ENCODE measurements around the gene ZNF385B. TPM values are rescaled to one million over a fixed set of nuclear protein-coding genes. Genes with fewer than 3 reads are reported as not detected.

ZNF385B gene
- polyA plus RNA-seq, 3 donors from 2014 or later, result not detected

DNA sequence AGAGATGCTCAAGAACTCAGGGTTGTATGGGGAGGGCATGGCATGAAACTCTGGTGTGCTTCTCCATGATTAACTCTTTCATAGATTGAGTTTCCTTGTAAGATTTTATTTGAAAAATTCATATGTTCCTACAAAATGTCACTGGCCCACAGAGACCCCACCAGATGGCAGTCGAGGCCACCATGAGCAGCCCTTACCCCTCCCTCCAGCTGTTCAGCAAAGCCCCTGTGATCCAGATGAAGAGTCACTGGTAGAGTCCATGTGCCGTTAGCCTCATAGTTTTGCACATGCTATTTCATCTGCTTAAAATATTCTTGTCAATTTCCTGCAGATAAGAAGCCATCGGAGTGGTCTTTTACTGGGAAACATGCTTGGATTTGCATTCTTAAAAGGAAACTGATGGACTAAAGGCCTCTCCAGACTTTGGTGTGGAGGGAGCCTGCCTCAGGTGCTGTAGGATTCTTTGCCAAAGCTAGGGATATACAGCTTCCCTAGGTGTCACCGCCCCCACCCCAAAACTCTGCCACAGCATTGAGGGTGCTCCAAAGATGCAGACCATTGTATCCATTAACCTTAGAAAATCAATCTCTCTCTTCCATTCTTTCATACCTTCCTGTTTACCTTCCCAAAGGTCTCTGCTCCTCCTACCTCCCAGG, 18.8 kb downstream of the ZNF385B start:
- no peaks in the 10 kb centered on the region for H3K4me1 Mint-ChIP-seq
- peaks cover 0 to under 1% (median 0%) of the 10 kb centered on the region in 6 donors for H3K9me3 Mint-ChIP-seq
- DNase-seq, result no peak
- H3K27ac Mint-ChIP-seq, result no peak overlapping the region
- H3K27me3 Mint-ChIP-seq (ENCODE audit: low read depth in 3 of 3), result peaks cover 0 to 5% (median 2%) of the 10 kb centered on the region in 3 donors
- no peak overlapping the region for H3K4me3 Mint-ChIP-seq
- no peaks in the 10 kb centered on the region for H3K36me3 Mint-ChIP-seq

DNA sequence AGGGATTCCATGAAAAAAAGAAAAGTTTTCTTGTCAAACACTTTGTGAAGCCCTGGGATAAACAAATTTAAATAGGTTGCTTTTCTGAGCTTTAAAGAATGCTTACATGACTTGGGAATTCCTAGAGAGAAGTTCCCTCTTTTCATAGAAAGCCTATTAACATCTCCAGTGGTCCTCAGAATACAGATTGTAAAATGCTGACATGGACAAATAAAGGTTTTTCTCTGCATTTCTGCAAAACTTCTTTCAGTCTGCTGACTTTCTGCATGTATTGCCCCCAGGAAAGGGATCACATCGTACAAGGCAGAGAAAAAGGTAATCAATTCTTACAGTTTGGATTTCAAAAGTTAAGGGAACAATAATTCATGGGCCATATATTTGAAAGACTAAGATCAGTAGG, 20.6 kb downstream of the ZNF385B start:
- Mint-ChIP-seq H3K4me1 (no peaks in the 10 kb centered on the region), H3K27me3 (ENCODE audit: low read depth in 3 of 3) (peaks cover 0 to 2% (median 2%) of the 10 kb centered on the region in 3 donors), H3K27ac (no peak overlapping the region), H3K9me3 (no peaks in the 10 kb centered on the region), H3K36me3 (no peaks in the 10 kb centered on the region), H3K4me3 (no peak overlapping the region)
- no peak for DNase-seq

DNA sequence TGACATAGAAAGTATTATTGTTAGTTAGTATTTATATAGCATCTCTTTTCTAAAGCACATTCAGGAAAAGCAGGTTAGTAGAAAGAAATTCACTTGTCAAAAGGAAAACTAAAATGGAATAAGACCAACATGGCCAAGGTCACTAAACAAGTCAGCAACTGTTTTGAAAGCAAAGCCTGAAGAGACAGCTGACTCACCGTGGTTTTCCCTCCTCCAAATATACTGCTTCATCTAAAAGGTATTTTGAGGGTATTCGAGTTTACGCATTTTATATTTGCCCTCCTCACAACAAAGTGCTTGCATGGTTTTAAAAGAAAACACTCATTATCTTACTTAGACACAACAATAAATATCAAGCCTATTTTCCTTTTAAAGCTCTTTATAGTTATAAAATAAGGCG, 24.0 kb downstream of the ZNF385B start:
- Mint-ChIP-seq H3K4me3 (no peak overlapping the region), H3K4me1 (no peaks in the 10 kb centered on the region), H3K9me3 (no peaks in the 10 kb centered on the region), H3K27ac (no peak overlapping the region), H3K27me3 (ENCODE audit: low read depth in 3 of 3) (peaks cover 0 to 2% (median 0%) of the 10 kb centered on the region in 3 donors), H3K36me3 (no peaks in the 10 kb centered on the region)
- no peak for DNase-seq

DNA sequence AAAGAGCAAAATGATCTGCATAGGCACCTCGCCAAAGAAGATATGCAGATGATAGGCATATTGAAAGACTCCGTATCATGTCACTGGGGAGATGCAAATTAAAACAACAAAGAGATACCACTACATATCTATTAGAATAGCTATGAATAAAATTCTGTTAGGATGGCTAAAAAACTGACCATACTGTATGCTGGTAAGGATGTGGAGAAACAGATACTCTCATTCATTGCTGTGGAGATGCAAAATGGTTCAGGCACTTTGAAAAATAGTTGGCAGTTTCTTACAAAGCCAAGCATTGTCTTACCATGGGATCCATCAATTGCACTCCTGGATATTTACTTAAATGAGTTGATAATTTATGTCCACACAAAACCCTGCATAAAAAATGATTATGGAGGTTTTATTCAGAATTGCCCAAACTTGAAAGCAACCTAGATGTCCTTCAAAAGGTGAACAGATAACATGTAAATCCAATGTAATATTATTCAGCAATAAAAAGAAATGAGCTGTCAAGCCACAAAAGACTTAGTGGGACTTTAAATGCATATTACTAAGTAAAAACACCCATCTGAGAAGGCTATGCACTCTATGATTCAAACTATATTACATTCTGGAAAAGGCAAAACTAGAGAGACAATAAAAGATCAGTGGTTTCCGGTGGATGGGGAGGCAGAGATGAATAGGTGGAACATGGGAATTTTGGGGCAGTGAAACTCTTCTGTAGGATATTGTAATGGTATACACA, 31.2 kb downstream of the ZNF385B start:
- no peak overlapping the region for H3K27ac Mint-ChIP-seq
- H3K4me3 Mint-ChIP-seq, result no peak overlapping the region
- peaks cover 0 to 3% (median 0%) of the 10 kb centered on the region in 6 donors for H3K9me3 Mint-ChIP-seq
- no peak for DNase-seq
- H3K36me3 Mint-ChIP-seq, result no peaks in the 10 kb centered on the region
- H3K4me1 Mint-ChIP-seq, result no peaks in the 10 kb centered on the region
- H3K27me3 Mint-ChIP-seq (ENCODE audit: low read depth in 3 of 3), result peaks cover 0 to 3% (median 3%) of the 10 kb centered on the region in 3 donors

DNA sequence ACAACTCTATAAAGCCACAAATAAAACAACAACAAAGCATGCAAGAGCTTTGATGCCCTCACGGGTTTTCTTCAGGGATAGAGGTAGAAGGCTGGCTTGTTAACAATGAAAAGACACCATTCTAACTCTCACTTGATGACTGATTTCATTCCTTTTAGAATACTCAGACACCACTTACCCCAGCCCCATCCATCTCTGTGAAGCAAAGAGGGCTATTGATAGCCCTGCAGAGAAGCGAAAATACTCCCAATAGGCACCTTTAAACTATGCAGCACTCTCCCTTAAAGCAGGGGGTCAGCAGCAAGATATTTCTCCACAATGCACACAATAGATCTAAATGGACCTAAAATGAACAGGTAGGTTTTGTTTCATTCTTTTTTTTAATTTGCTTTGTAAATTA, 35.1 kb downstream of the ZNF385B start:
- no peaks in the 10 kb centered on the region for H3K4me1 Mint-ChIP-seq
- H3K27me3 Mint-ChIP-seq (ENCODE audit: low read depth in 3 of 3), result peaks cover 0 to 3% (median 3%) of the 10 kb centered on the region in 3 donors
- H3K27ac Mint-ChIP-seq, result no peak overlapping the region
- H3K4me3 Mint-ChIP-seq, result no peak overlapping the region
- no peaks in the 10 kb centered on the region for H3K36me3 Mint-ChIP-seq
- no peak for DNase-seq
- H3K9me3 Mint-ChIP-seq, result peaks cover 0 to 3% (median 0%) of the 10 kb centered on the region in 6 donors

DNA sequence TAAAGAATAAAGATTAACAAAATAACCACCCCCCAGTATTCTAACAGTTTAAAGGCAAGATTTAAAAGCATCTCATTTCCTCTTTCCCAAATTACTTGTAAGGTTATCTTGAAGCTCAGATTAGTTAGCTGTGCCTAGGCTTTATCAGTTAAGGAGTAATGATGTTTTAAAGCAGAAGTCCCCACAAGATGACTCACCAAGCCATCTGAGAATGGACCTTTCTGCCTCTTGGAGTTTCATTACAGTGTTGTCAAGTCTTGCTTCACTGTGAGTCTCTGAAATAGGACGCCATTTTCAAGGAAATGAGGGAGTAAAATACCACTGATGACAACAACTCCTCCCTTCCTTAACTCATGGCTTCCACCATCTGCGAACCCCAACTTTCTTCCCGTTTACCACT, 35.9 kb downstream of the ZNF385B start:
- Mint-ChIP-seq H3K36me3 (no peaks in the 10 kb centered on the region), H3K9me3 (peaks cover 0 to 3% (median 0%) of the 10 kb centered on the region in 6 donors), H3K27ac (no peak overlapping the region), H3K4me3 (no peak overlapping the region), H3K27me3 (ENCODE audit: low read depth in 3 of 3) (peaks cover 0 to 3% (median 3%) of the 10 kb centered on the region in 3 donors), H3K4me1 (no peaks in the 10 kb centered on the region)
- no peak for DNase-seq

DNA sequence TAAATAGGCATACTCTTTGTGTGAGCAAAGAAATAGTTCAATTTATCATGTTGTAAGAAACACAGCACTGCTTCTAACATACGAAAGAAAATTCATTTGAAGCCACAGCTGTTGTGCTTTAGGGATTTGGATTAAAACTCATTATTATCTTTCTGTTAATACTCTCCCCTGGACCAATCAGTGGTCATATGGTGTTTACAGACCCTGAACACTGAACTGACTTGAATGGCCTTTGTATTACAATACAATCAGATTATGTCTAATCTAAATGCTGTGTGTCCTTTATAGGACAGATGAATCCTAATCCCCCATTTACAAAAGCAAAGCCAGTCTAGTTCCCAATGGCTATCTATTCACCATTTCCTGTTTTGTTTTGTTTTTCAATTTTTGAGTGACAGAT, 36.5 kb downstream of the ZNF385B start:
- peaks cover 0 to 3% (median under 1%) of the 10 kb centered on the region in 6 donors for H3K9me3 Mint-ChIP-seq
- DNase-seq, result no peak
- H3K27me3 Mint-ChIP-seq (ENCODE audit: low read depth in 3 of 3), result peaks cover 0 to 3% (median 3%) of the 10 kb centered on the region in 3 donors
- no peak overlapping the region for H3K4me3 Mint-ChIP-seq
- no peaks in the 10 kb centered on the region for H3K4me1 Mint-ChIP-seq
- no peaks in the 10 kb centered on the region for H3K36me3 Mint-ChIP-seq
- no peak overlapping the region for H3K27ac Mint-ChIP-seq

DNA sequence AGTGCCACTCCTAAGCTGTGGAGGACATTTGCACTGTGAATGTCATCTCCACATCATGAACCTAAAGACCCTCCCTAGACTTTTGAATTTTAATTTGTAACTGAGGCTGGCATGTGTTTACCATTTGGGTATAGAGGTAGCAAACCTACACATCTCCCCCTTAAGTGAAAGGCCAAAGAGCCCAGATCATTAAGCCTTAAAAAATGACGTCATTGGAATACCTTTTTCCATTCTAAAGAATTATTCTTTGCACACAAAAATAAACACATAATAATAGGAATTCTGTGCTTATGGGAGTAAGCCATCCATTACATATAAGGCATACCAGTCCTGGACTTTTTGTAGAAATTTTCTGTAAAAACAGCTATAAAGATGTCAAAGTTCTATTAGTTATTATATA, 38.9 kb downstream of the ZNF385B start:
- Mint-ChIP-seq H3K27me3 (ENCODE audit: low read depth in 3 of 3) (peaks cover 0 to 5% (median 2%) of the 10 kb centered on the region in 3 donors), H3K4me3 (no peak overlapping the region), H3K36me3 (no peaks in the 10 kb centered on the region), H3K27ac (no peak overlapping the region), H3K4me1 (no peaks in the 10 kb centered on the region), H3K9me3 (peaks cover 0 to 2% (median 0%) of the 10 kb centered on the region in 6 donors)
- no peak for DNase-seq

DNA sequence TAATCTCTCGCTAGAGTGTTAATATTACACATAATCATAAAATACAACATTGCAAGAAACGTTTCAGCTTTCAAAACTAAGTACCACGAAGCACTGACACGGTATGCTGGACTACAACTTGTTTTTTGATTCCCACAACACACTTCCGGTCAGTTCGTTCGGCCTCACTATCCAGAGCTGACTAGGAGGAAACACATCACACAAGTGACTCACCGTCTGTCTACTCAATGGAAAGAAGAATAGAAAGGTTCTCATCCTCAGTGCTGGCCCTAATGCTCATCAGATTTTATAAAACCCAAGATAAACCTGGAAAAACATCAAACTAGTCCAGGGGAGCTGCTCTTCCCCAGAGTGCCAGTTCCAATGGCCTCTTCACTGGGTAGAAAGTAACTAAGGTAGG, 42.9 kb downstream of the ZNF385B start:
- Mint-ChIP-seq H3K4me1 (no peaks in the 10 kb centered on the region), H3K36me3 (no peaks in the 10 kb centered on the region), H3K9me3 (peaks cover 0 to 2% (median 0%) of the 10 kb centered on the region in 6 donors), H3K4me3 (no peak overlapping the region), H3K27me3 (ENCODE audit: low read depth in 3 of 3) (peaks cover 0 to 2% (median 0%) of the 10 kb centered on the region in 3 donors), H3K27ac (no peak overlapping the region)
- no peak for DNase-seq

DNA sequence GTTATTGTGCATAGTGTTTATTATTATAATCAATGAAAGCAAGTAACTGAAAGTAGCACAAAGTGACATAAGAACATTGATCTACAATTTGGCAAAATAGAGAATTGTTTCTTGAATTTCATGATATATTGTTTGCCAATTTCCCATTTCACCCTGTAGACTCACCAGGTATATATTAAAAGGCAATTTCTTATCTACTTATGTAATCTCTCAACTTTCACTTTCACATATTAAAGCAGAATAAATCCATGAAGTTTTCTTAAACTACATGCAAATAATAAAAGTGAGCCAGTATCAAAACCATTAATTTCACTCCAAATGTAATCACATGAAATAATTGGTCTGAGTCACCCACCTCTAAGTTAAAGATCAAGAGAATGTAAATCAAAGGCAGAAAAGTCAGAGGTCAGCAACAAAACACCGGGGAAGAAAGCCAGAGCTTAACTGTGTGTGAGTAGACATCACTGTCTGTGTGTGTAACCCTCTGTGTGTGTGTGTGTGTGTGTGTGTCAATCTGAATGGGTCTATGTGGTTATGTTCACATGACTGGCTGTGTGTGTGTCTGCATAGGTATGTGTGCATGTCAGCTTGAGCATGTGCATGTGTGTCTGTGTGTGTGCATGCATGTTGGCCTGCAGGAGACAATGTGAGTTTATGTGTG, 44.1 kb downstream of the ZNF385B start:
- H3K4me1 Mint-ChIP-seq, result no peaks in the 10 kb centered on the region
- no peak for DNase-seq
- peaks cover 0 to 2% (median 0%) of the 10 kb centered on the region in 3 donors for H3K27me3 Mint-ChIP-seq (ENCODE audit: low read depth in 3 of 3)
- H3K36me3 Mint-ChIP-seq, result no peaks in the 10 kb centered on the region
- H3K4me3 Mint-ChIP-seq, result no peak overlapping the region
- H3K27ac Mint-ChIP-seq, result no peak overlapping the region
- H3K9me3 Mint-ChIP-seq, result peaks cover 0 to 2% (median 0%) of the 10 kb centered on the region in 6 donors

DNA sequence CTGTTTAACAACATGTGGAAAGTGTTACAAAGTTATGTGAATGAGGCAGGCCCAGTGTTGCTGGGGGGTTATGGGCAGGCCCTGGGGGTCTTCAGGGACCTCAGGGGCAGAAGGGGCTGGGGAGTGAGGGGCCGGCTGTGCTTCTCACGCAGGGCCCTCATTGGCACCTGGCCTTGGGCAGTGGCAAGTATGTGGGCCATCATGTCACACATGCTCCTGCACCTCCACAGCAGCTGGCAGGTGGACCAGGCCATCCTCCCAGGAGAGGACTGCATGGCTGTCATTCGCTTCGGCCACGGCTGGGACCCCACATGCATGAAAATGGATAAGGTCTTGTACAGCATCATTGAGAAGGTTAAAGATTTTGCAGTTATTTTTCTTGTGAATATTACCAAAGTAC, 47.4 kb downstream of the ZNF385B start:
- Mint-ChIP-seq H3K27me3 (ENCODE audit: low read depth in 3 of 3) (peaks cover 0 to 2% (median 0%) of the 10 kb centered on the region in 3 donors), H3K4me1 (no peaks in the 10 kb centered on the region), H3K36me3 (no peaks in the 10 kb centered on the region), H3K4me3 (no peak overlapping the region), H3K27ac (no peak overlapping the region), H3K9me3 (peaks cover 0 to 3% (median 0%) of the 10 kb centered on the region in 6 donors)
- DNase-seq, result no peak

DNA sequence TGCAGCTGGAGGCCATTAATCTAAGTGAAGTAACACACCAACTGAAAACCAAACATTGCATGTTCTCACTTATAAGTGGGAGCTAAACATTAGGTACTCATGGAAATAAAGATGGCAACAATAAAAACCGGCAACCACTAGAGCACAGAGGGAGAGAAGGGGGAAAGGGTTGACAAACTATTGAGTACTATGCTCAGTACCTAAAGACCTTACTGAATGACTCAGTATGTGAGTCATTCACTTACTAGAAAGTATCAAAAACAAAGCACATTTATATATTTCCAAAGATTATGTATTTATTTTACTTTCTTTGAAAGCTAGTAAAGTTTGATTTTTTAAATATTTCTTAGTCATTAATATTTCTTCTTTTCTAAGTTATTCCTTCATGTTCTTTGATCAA, 48.9 kb downstream of the ZNF385B start:
- Mint-ChIP-seq H3K27me3 (ENCODE audit: low read depth in 3 of 3) (no peaks in the 10 kb centered on the region), H3K36me3 (no peaks in the 10 kb centered on the region), H3K4me3 (no peak overlapping the region), H3K4me1 (no peaks in the 10 kb centered on the region), H3K9me3 (peaks cover 0 to 3% (median 0%) of the 10 kb centered on the region in 6 donors), H3K27ac (no peak overlapping the region)
- no peak for DNase-seq

DNA sequence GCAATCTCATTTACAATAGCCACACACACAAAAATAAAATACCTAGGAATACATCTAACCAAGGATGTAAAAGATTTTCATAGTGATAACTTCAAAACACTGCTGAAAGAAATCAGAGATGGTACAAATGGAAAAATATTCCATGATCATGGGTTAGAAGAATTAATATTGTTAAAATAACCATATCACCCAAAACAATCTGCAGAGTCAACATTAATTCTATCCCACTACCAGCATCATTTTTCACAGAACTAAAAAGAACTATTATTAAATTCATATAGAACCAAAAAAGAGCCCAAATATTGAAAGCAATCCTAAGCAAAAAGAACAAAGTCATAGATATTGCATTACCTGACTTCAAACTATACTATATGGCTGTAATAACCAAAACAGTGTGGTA, 50.4 kb downstream of the ZNF385B start:
- Mint-ChIP-seq H3K9me3 (peaks cover 0 to 7% (median 0%) of the 10 kb centered on the region in 6 donors), H3K4me3 (no peak overlapping the region), H3K4me1 (no peaks in the 10 kb centered on the region), H3K27me3 (ENCODE audit: low read depth in 3 of 3) (no peaks in the 10 kb centered on the region), H3K36me3 (no peaks in the 10 kb centered on the region), H3K27ac (no peak overlapping the region)
- DNase-seq, result no peak

DNA sequence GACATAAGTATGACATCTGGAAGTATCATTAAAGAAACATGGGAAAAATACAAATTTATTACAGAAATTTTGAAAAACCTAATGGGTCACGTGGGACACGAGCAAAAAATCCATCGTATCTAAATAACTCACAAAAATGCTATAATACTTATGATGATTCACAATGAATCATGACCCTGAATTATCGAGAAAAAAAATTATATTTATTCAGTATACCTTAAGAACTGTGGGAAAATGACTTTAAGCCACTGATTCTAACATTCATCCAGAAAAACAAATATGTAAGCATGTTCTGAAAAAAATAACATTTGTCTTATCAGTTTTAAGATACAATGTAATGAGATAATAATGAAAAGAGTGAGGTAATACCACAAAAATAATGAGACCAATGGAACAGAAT, 51.8 kb downstream of the ZNF385B start:
- H3K9me3 Mint-ChIP-seq, result peaks cover 0 to 7% (median under 1%) of the 10 kb centered on the region in 6 donors
- no peak overlapping the region for H3K4me3 Mint-ChIP-seq
- DNase-seq, result no peak
- no peaks in the 10 kb centered on the region for H3K27me3 Mint-ChIP-seq (ENCODE audit: low read depth in 3 of 3)
- no peaks in the 10 kb centered on the region for H3K4me1 Mint-ChIP-seq
- no peaks in the 10 kb centered on the region for H3K36me3 Mint-ChIP-seq
- H3K27ac Mint-ChIP-seq, result no peak overlapping the region

Measured in immature natural killer cell (primary cell).